Measurements from ENCODE around the gene ALPK3.

The ALPK3 gene

GRCh38 chr15:84818261-84819131 is 1.3 kb downstream of the ALPK3 start:
- 0 out of 2 replicates have a peak, but pooled peaks have one; percentile 8 for TF ChIP-seq ZFX (IDR thresholded peaks at IDR 0.05)
- TF ChIP-seq CTCF (conservative IDR thresholded peaks at IDR 0.05): no peak
- H3K27ac ChIP-seq: peak overlapping the region; percentile 90

GRCh38 chr15:84819291-84819768 is 2.2 kb downstream of the ALPK3 start:
- H3K27ac ChIP-seq: peak overlapping the region; percentile 90
- no peak for TF ChIP-seq CTCF (conservative IDR thresholded peaks at IDR 0.05)
- no peak for TF ChIP-seq ZFX (IDR thresholded peaks at IDR 0.05)

- peak overlapping the region; percentile 90 for H3K27ac ChIP-seq
Observed at GRCh38 chr15:84819791-84820190, 2.6 kb downstream of the ALPK3 start.

GRCh38 chr15:84821501-84822021 is 4.4 kb downstream of the ALPK3 start:
- no peak for TF ChIP-seq ZFX (IDR thresholded peaks at IDR 0.05)
- no peak overlapping the region for H3K27ac ChIP-seq

More at GRCh38 chr15:84819791-84820190, 2.6 kb downstream of the ALPK3 start:
- no peak for TF ChIP-seq CTCF (conservative IDR thresholded peaks at IDR 0.05)
- TF ChIP-seq ZFX (IDR thresholded peaks at IDR 0.05): no peak

GRCh38 chr15:84822653-84823281 is 5.6 kb downstream of the ALPK3 start:
- TF ChIP-seq CTCF (conservative IDR thresholded peaks at IDR 0.05): no peak
- no peak for TF ChIP-seq ZFX (IDR thresholded peaks at IDR 0.05)
- no peak overlapping the region for H3K27ac ChIP-seq

- no peak overlapping the region for H3K27ac ChIP-seq
- TF ChIP-seq ZFX (IDR thresholded peaks at IDR 0.05) (no peak), CTCF (conservative IDR thresholded peaks at IDR 0.05) (no peak)
Observed at GRCh38 chr15:84823282-84823878, 6.2 kb downstream of the ALPK3 start.

- H3K27ac ChIP-seq: no peak overlapping the region
- TF ChIP-seq ZFX (IDR thresholded peaks at IDR 0.05) (no peak), CTCF (conservative IDR thresholded peaks at IDR 0.05) (no peak)
Observed at GRCh38 chr15:84824260-84825007, 7.3 kb downstream of the ALPK3 start.

All from C4-2B (cell line).